Measurements from ENCODE around the gene ZNF467. TPM values are rescaled to one million over a fixed set of nuclear protein-coding genes. Genes with fewer than 3 reads are reported as not detected.

ZNF467 gene
- total RNA-seq, 4 donors from 2014 or later = 1.2 to 4.4 (median 2.0) TPM

DNA sequence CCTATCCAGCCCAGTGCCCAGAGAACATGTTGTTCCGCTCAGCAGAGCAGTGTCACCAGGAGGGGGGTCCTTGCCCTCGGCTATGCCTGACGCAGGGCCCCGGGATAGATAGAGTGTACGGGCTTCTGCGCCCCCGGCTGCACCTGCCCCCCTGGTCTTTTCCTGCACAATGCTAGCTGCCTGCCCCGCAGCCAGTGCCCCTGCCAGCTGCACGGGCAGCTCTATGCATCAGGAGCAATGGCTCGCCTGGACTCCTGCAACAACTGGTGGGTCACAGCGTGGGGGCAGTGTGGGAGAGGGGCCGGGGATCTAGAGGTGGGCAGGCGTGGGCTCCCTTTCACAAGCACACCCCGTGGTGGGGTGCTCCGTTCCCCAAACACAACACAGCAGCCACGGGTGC is 33.3 kb upstream of the ZNF467 start:
- Histone ChIP-seq H3K4me1 (no peaks in the 10 kb centered on the region), H3K27ac (no peak overlapping the region), H3K9me3 (no peaks in the 10 kb centered on the region), H3K4me3 (no peak overlapping the region), H3K36me3 (no peaks in the 10 kb centered on the region), H3K27me3 (peaks cover 0 to 15% (median 0%) of the 10 kb centered on the region in 4 donors)
- DNase-seq = no peak
- WGBS, 2 donors = 72 to 73% methylated on average over 8 to 10 of the region's 16 CpGs
- no peak for TF ChIP-seq POLR2A (IDR thresholded peaks at IDR 0.05)
- TF ChIP-seq, protein P1, sequence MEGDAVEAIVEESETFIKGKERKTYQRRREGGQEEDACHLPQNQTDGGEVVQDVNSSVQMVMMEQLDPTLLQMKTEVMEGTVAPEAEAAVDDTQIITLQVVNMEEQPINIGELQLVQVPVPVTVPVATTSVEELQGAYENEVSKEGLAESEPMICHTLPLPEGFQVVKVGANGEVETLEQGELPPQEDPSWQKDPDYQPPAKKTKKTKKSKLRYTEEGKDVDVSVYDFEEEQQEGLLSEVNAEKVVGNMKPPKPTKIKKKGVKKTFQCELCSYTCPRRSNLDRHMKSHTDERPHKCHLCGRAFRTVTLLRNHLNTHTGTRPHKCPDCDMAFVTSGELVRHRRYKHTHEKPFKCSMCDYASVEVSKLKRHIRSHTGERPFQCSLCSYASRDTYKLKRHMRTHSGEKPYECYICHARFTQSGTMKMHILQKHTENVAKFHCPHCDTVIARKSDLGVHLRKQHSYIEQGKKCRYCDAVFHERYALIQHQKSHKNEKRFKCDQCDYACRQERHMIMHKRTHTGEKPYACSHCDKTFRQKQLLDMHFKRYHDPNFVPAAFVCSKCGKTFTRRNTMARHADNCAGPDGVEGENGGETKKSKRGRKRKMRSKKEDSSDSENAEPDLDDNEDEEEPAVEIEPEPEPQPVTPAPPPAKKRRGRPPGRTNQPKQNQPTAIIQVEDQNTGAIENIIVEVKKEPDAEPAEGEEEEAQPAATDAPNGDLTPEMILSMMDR (IDR thresholded peaks at IDR 0.05) = no peak
- intact Hi-C loops (cut with DNase I) = no loop called here

DNA sequence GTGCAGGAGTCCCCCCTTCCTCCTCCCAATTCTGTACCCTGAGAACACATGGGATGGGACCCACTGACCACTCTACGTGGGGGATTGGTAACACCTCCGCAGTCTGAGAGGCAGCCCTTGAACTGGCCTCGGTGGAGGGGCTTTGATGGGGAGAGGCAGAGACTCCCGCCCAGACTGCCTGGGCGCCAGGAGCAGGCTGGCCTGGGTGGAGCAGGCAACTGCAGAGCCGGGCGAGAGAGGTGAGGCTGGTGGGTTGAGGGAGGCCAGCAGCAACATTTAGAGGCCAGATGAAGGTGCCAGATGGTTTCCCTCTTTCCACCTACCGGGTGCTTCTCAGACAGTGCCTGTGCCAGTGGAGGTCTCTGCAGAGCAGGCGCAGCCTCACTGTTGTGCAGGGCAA is 30.7 kb upstream of the ZNF467 start:
- no peak overlapping the region for H3K4me3 ChIP-seq
- no peaks in the 10 kb centered on the region for H3K36me3 ChIP-seq
- no peak overlapping the region for H3K27ac ChIP-seq
- intact Hi-C loops (cut with DNase I) = no loop called here
- no peak for TF ChIP-seq POLR2A (IDR thresholded peaks at IDR 0.05)
- TF ChIP-seq, protein P1 (IDR thresholded peaks at IDR 0.05) = no peak
- no peaks in the 10 kb centered on the region for H3K4me1 ChIP-seq
- no peak for DNase-seq
- WGBS, 2 donors = 76 to 87% methylated on average over 3 to 6 of the region's 9 CpGs
- no peaks in the 10 kb centered on the region for H3K9me3 ChIP-seq
- peaks cover 0 to 15% (median 0%) of the 10 kb centered on the region in 4 donors for H3K27me3 ChIP-seq

DNA sequence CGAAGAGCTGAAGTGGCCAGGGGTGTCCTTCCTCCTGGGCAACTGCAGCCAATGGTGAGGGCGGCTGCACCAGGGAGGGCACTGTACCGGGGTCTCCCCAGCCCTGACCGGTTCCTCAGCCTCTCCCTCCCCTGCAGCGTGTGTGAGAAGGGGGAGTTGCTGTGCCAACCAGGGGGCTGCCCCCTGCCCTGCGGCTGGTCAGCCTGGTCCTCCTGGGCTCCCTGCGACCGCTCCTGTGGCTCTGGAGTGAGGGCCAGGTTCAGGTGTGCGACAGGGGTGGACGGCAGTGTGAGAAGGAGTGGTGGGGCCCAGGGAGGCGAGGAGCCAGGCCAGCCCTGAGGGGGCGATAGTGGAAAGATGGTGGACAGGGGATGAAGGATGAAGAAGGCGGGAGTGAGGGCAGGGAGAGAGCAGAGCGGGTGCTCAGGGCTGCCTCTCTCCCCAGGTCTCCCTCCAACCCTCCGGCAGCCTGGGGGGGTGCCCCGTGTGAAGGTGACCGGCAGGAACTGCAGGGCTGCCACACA is 30.2 kb upstream of the ZNF467 start:
- Histone ChIP-seq H3K27me3 (peaks cover 0 to 15% (median 0%) of the 10 kb centered on the region in 4 donors), H3K4me1 (no peaks in the 10 kb centered on the region), H3K9me3 (no peaks in the 10 kb centered on the region), H3K36me3 (no peaks in the 10 kb centered on the region), H3K27ac (no peak overlapping the region), H3K4me3 (no peak overlapping the region)
- intact Hi-C loops (cut with DNase I) = no loop called here
- DNase-seq = no peak
- TF ChIP-seq, protein P1 (IDR thresholded peaks at IDR 0.05) = no peak
- TF ChIP-seq POLR2A (IDR thresholded peaks at IDR 0.05) = no peak
- WGBS, 2 donors = 74 to 86% methylated on average over 6 to 8 of the region's 17 CpGs

DNA sequence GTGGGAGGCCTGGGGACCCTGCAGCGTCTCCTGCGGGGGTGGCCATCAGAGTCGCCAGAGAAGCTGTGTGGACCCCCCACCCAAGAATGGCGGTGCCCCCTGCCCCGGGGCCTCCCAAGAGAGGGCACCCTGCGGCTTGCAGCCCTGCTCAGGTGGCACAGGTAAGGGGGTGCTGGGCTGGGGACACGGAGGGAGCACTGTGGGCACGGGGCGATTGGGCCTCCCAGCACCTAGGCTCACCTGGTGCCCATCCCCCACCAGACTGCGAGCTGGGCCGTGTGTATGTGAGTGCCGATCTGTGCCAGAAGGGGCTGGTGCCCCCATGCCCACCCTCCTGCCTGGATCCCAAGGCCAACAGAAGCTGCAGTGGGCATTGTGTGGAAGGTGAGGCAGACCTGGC is 29.6 kb upstream of the ZNF467 start:
- TF ChIP-seq, protein P1 (IDR thresholded peaks at IDR 0.05) = no peak
- no peak for TF ChIP-seq POLR2A (IDR thresholded peaks at IDR 0.05)
- H3K27ac ChIP-seq = no peak overlapping the region
- no peaks in the 10 kb centered on the region for H3K4me1 ChIP-seq
- H3K27me3 ChIP-seq = peaks cover 0 to 9% (median 0%) of the 10 kb centered on the region in 4 donors
- no peaks in the 10 kb centered on the region for H3K9me3 ChIP-seq
- H3K36me3 ChIP-seq = no peaks in the 10 kb centered on the region
- H3K4me3 ChIP-seq = no peak overlapping the region
- intact Hi-C loops (cut with DNase I) = no loop called here
- WGBS, 2 donors = 87% methylated on average over 4 of the region's 12 CpGs; no CpG with 5 or more reads in 1 of the 2 donors
- no peak for DNase-seq

DNA sequence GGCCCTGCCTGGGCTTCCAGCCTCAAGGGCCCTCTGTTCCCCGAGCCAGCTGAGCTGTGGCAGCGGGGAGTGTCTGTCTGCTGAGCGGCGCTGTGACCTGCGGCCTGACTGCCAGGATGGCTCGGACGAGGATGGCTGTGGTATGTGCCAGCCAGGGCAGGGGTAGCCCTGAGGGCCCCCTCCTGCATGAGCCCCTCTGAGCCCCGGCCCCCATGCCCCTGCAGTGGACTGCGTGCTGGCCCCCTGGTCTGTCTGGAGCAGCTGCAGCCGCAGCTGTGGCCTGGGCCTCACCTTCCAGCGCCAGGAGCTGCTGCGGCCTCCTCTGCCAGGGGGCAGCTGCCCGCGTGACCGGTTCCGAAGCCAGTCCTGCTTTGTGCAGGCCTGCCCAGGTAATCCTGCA is 28.4 kb upstream of the ZNF467 start:
- no peak for DNase-seq
- TF ChIP-seq, protein P1 (IDR thresholded peaks at IDR 0.05) = no peak
- TF ChIP-seq POLR2A (IDR thresholded peaks at IDR 0.05) = no peak
- Histone ChIP-seq H3K4me3 (no peak overlapping the region), H3K4me1 (no peaks in the 10 kb centered on the region), H3K27me3 (peaks cover 0 to 6% (median 0%) of the 10 kb centered on the region in 4 donors), H3K27ac (no peak overlapping the region), H3K9me3 (no peaks in the 10 kb centered on the region), H3K36me3 (no peaks in the 10 kb centered on the region)
- WGBS, 2 donors = no CpG with 5 or more reads among the region's 16 CpGs
- intact Hi-C loops (cut with DNase I) = no loop called here

Data from esophagus squamous epithelium (tissue), 5 donors.